Hepatic stellate cell (primary cell): Measurements from ENCODE around the gene CISD1.

ENCODE experiments used
- DNase-seq: peaks from one replicate; pipeline ENCODE4 v3.0.0; 2011; ENCODE audit warnings: low spot score

The CISD1 gene

GRCh38 chr10:58311026-58311425, 42.1 kb downstream of the CISD1 start:
- DNase-seq, result no peak

GRCh38 chr10:58316874-58317273, 47.9 kb downstream of the CISD1 start:
- DNase-seq, result no peak

GRCh38 chr10:58318346-58318745, 49.4 kb downstream of the CISD1 start:
- no peak for DNase-seq

- no peak for DNase-seq
These were observed 50.6 kb downstream of the CISD1 start for GRCh38 chr10:58319599-58319998.

- no peak for DNase-seq
These were observed 51.5 kb downstream of the CISD1 start for GRCh38 chr10:58320351-58321049.

- no peak for DNase-seq
These were observed 53.3 kb downstream of the CISD1 start for GRCh38 chr10:58322072-58322834.

- no peak for DNase-seq
These were observed 53.9 kb downstream of the CISD1 start for GRCh38 chr10:58322835-58323209.

- peak; percentile 13 for DNase-seq
These were observed 58.0 kb downstream of the CISD1 start for GRCh38 chr10:58326967-58327381.

- no peak for DNase-seq
These were observed 59.3 kb downstream of the CISD1 start for GRCh38 chr10:58328233-58328632.

- DNase-seq, result no peak
These were observed 61.5 kb downstream of the CISD1 start for GRCh38 chr10:58330431-58330830.

- no peak for DNase-seq
These were observed 62.7 kb downstream of the CISD1 start for GRCh38 chr10:58331646-58332045.

GRCh38 chr10:58334817-58335305, 65.9 kb downstream of the CISD1 start, which contains the start of gene UBE2D1:
Gene UBE2D1 (plus strand): TSS chr10:58335006. CDS start chr10:58335202, 196 bp downstream.
- DNase-seq, result peak; percentile 73

GRCh38 chr10:58335306-58336005, 66.5 kb downstream of the CISD1 start:
- peak; percentile 14 for DNase-seq

GRCh38 chr10:58336242-58336641, 67.3 kb downstream of the CISD1 start:
- DNase-seq, result no peak
